ENCODE measurements around the gene PRRG2.

- no peak for TF ChIP-seq POLR2AphosphoS5 (IDR thresholded peaks at IDR 0.05; ENCODE audit: low read depth, low read length)
- TF ChIP-seq POLR2A (IDR thresholded peaks at IDR 0.05; ENCODE audit: low read depth, low read length) = no peak
- TF ChIP-seq PAX5 (IDR thresholded peaks at IDR 0.05; ENCODE audit: insufficient read depth, low read length, severe bottlenecking) = no peak
These were observed 8.4 kb downstream of the PRRG2 start for GRCh38 chr19:49589502-49589905.

Measured in GM12891 (cell line).